ENCODE data around the gene GPR151.

Gene GPR151

DNA sequence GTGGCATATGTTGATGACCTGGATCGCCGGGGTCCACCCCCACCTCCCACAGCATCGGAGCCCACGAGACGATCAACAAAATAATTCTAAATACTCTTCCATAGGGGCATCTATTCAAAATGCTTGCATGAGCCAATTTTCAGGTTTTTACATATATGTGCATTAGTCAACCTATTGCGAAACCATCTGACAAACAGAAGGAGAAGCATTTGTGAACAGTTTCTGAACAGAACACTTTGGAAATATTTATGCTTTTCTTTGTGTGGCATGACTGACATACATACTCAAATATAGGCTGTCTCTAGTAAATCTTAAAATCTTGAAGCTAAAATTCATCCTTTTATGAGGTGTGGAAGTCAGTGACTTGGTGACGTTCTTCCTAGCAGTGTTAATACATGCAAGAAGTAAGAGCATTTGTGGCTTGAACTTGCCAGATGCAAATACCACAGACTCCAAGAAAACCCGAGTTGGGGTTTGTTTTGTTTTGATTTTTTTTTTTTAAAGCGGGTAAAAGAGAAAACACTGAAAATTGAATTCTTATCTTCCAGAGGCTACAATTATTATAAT is 5.3 kb downstream of the GPR151 start:
- TF ChIP-seq, protein P1, sequence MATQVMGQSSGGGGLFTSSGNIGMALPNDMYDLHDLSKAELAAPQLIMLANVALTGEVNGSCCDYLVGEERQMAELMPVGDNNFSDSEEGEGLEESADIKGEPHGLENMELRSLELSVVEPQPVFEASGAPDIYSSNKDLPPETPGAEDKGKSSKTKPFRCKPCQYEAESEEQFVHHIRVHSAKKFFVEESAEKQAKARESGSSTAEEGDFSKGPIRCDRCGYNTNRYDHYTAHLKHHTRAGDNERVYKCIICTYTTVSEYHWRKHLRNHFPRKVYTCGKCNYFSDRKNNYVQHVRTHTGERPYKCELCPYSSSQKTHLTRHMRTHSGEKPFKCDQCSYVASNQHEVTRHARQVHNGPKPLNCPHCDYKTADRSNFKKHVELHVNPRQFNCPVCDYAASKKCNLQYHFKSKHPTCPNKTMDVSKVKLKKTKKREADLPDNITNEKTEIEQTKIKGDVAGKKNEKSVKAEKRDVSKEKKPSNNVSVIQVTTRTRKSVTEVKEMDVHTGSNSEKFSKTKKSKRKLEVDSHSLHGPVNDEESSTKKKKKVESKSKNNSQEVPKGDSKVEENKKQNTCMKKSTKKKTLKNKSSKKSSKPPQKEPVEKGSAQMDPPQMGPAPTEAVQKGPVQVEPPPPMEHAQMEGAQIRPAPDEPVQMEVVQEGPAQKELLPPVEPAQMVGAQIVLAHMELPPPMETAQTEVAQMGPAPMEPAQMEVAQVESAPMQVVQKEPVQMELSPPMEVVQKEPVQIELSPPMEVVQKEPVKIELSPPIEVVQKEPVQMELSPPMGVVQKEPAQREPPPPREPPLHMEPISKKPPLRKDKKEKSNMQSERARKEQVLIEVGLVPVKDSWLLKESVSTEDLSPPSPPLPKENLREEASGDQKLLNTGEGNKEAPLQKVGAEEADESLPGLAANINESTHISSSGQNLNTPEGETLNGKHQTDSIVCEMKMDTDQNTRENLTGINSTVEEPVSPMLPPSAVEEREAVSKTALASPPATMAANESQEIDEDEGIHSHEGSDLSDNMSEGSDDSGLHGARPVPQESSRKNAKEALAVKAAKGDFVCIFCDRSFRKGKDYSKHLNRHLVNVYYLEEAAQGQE (IDR thresholded peaks at IDR 0.05; ENCODE audit: insufficient read depth in 1 of 2, low read depth in 2 of 2, low read length in 2 of 2) = no peak
- TF ChIP-seq POLR2AphosphoS5 (IDR thresholded peaks at IDR 0.05; ENCODE audit: low read depth, low read length) (no peak), SIN3A (IDR thresholded peaks at IDR 0.05; ENCODE audit: borderline replicate concordance, insufficient read depth, low read length) (no peak), FOXP2 (optimal IDR thresholded peaks at IDR 0.05; ENCODE audit: borderline replicate concordance, extremely low read depth, extremely low read length, insufficient read depth) (no peak), TAF1 (IDR thresholded peaks at IDR 0.05; ENCODE audit: borderline replicate concordance, insufficient read depth, low read length) (no peak)

DNA sequence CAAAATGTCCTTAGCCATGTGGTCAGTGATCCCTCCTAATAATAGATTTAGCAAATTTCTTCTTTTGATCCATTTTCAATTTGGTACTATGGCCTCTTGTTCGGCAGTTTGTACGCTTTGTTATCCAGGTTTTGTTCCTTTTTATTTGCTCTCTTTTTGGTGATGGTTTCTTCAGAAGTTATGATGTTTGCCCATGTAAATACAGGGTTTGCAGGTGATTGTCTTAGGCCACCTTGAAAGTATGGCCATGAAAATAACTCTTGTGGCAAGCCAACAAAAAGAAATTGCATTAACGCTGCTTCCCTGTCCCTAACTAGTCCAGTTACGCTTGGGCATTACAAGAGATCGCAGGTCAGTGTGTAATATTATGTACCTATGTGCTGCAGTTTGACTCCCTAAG is 8.6 kb downstream of the GPR151 start:
- TF ChIP-seq FOXP2 (optimal IDR thresholded peaks at IDR 0.05; ENCODE audit: borderline replicate concordance, extremely low read depth, extremely low read length, insufficient read depth) (no peak), POLR2AphosphoS5 (IDR thresholded peaks at IDR 0.05; ENCODE audit: low read depth, low read length) (no peak), TAF1 (IDR thresholded peaks at IDR 0.05; ENCODE audit: borderline replicate concordance, insufficient read depth, low read length) (no peak), SIN3A (IDR thresholded peaks at IDR 0.05; ENCODE audit: borderline replicate concordance, insufficient read depth, low read length) (no peak)
- TF ChIP-seq, protein P1 (IDR thresholded peaks at IDR 0.05; ENCODE audit: insufficient read depth in 1 of 2, low read depth in 2 of 2, low read length in 2 of 2) = no peak

DNA sequence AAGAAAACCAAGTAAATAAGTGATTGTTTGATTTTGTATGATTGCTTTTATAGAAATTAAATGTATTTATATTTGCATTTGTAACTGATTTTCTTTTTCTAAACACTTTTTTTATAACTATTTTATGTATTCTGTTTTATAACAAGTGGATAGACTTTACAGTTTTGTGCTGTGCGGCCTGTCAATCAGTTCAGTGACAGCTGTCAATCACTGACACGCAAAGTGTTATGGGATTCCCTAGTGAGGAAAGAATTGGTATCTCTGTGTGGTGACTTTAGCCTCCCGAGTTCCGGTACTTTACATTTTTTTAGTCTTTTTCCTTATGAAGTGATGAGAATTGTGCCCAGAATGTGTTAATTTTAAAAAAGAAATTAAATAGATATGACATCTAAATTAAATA is 16.3 kb downstream of the GPR151 start:
- TF ChIP-seq FOXP2 (optimal IDR thresholded peaks at IDR 0.05; ENCODE audit: borderline replicate concordance, extremely low read depth, extremely low read length, insufficient read depth) (no peak), POLR2AphosphoS5 (IDR thresholded peaks at IDR 0.05; ENCODE audit: low read depth, low read length) (no peak), TAF1 (IDR thresholded peaks at IDR 0.05; ENCODE audit: borderline replicate concordance, insufficient read depth, low read length) (no peak), SIN3A (IDR thresholded peaks at IDR 0.05; ENCODE audit: borderline replicate concordance, insufficient read depth, low read length) (no peak)
- TF ChIP-seq, protein P1 (IDR thresholded peaks at IDR 0.05; ENCODE audit: insufficient read depth in 1 of 2, low read depth in 2 of 2, low read length in 2 of 2) = no peak

DNA sequence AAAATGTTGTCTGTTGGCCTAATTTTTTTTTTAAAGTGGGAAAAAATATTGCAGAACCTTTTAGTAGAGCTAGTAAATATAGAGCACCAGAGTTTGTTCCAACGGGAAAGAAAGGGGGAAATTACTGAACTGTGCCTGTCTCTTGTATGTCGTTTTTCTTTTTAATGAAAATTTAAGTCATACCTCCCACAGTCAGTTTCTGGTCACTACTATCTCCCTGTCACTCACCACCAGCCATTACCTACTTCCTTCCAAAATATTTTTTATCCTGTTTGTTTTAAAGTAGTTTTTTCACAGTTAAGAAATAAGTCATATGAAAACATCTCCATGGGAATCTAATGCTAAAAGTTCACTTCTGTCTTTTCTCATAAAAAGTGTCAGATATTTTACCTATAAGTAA is 21.3 kb downstream of the GPR151 start:
- TF ChIP-seq SIN3A (IDR thresholded peaks at IDR 0.05; ENCODE audit: borderline replicate concordance, insufficient read depth, low read length) (no peak), TAF1 (IDR thresholded peaks at IDR 0.05; ENCODE audit: borderline replicate concordance, insufficient read depth, low read length) (no peak), POLR2AphosphoS5 (IDR thresholded peaks at IDR 0.05; ENCODE audit: low read depth, low read length) (no peak), FOXP2 (optimal IDR thresholded peaks at IDR 0.05; ENCODE audit: borderline replicate concordance, extremely low read depth, extremely low read length, insufficient read depth) (no peak)
- TF ChIP-seq, protein P1 (IDR thresholded peaks at IDR 0.05; ENCODE audit: insufficient read depth in 1 of 2, low read depth in 2 of 2, low read length in 2 of 2) = no peak

Data from PFSK-1 (cell line).